ENCODE data around the gene GPR39.

GPR39 gene

GRCh38 chr2:132465917-132466316 is 49.3 kb downstream of the GPR39 start:
- Histone ChIP-seq H3K27me3 (ENCODE audit: insufficient read depth, low read depth) (no peaks in the 10 kb centered on the region), H3K36me3 (ENCODE audit: insufficient read depth) (no peaks in the 10 kb centered on the region), H3K4me3 (IDR thresholded peaks at IDR 0.05; ENCODE audit: insufficient read depth, low read depth, low read length) (no peak overlapping the region), H3K9ac (no peak overlapping the region), H3K79me2 (ENCODE audit: insufficient read depth, low read depth) (no peaks in the 10 kb centered on the region), H4K20me1 (ENCODE audit: insufficient read depth) (no peaks in the 10 kb centered on the region), H2AFZ (ENCODE audit: low read depth) (no peak overlapping the region), H3K4me2 (no peak overlapping the region), H3K27ac (no peak overlapping the region), H3K4me1 (ENCODE audit: low read depth, poor library complexity, severe bottlenecking) (no peaks in the 10 kb centered on the region)
- TF ChIP-seq, protein P1, sequence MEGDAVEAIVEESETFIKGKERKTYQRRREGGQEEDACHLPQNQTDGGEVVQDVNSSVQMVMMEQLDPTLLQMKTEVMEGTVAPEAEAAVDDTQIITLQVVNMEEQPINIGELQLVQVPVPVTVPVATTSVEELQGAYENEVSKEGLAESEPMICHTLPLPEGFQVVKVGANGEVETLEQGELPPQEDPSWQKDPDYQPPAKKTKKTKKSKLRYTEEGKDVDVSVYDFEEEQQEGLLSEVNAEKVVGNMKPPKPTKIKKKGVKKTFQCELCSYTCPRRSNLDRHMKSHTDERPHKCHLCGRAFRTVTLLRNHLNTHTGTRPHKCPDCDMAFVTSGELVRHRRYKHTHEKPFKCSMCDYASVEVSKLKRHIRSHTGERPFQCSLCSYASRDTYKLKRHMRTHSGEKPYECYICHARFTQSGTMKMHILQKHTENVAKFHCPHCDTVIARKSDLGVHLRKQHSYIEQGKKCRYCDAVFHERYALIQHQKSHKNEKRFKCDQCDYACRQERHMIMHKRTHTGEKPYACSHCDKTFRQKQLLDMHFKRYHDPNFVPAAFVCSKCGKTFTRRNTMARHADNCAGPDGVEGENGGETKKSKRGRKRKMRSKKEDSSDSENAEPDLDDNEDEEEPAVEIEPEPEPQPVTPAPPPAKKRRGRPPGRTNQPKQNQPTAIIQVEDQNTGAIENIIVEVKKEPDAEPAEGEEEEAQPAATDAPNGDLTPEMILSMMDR (conservative IDR thresholded peaks at IDR 0.05; ENCODE audit: low read depth, low read length), result no peak

DNA sequence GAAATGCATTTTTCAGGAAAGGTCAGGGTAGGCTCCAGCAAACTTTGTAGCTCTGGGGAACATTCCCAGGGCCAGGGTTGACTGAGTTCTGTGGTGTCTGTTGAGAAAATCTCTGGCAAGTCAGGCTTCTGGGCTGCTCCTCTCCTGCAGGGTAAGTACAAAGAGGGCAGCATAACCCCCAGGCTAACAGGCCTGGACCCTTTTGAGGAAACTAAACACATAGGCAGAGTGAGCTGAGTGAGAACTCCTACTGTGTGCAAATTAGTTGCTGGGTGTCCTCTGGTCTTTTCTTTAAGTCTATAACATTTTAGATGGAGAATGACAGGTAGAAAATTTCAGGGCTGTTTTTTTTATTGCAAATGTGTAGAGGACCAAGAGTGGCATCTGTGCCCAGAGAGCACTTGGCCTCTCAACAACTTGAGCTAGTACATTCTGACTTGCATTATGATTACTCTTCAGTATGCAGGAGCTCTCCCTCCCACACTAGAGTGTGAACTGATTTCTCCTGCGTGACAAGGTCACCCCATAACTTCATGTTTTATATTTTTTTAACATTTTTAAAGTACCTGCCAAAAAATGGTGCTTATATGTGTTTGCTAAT is 49.9 kb downstream of the GPR39 start:
- H3K27me3 ChIP-seq (ENCODE audit: insufficient read depth, low read depth), result no peaks in the 10 kb centered on the region
- no peaks in the 10 kb centered on the region for H3K79me2 ChIP-seq (ENCODE audit: insufficient read depth, low read depth)
- H3K9ac ChIP-seq, result no peak overlapping the region
- H2AFZ ChIP-seq (ENCODE audit: low read depth), result no peak overlapping the region
- no peak overlapping the region for H3K4me2 ChIP-seq
- TF ChIP-seq, protein P1 (conservative IDR thresholded peaks at IDR 0.05; ENCODE audit: low read depth, low read length), result no peak
- H3K4me1 ChIP-seq (ENCODE audit: low read depth, poor library complexity, severe bottlenecking), result no peaks in the 10 kb centered on the region
- H3K27ac ChIP-seq, result no peak overlapping the region
- no peaks in the 10 kb centered on the region for H3K36me3 ChIP-seq (ENCODE audit: insufficient read depth)
- H4K20me1 ChIP-seq (ENCODE audit: insufficient read depth), result no peaks in the 10 kb centered on the region
- H3K4me3 ChIP-seq (IDR thresholded peaks at IDR 0.05; ENCODE audit: insufficient read depth, low read depth, low read length), result no peak overlapping the region

DNA sequence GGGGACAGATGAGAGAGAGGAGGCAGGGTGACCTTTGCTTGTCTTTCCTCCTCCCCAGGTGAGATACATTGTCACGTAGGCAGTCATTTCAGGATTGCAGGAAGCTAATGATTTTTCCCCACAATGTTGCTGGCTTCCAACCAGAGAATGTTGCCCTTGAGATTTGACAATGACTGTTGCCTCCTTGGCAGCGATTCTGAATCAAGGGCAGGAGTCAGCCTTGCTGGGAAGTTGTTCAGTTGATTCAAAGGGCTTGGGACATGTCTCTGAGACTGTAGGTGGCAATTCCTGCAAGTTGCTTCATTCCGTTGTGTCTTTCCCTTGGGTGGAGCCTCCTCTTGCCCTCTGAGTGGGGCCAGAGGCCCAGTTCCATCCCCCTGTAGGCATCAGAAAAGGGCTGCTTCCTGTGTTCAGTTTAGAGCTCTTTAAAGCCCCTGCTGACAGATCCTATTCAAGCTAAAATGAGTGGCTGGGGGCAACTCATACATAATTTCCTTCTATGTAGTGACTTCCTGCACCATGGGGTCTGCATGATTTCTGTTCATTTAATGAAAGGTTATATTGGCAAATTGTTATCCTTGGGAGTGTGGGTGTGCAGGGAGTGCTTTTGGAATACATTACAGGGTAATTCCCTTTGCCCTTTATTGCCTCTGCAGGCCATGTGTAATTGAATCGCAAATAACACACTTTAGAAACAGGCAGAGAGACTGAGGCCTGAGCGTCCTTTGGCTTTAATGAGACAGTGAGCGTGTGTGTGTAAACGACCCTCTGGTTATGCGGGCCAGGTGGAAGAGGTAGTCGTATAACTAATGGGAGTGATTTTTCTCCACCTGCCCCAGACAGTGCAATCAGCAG is 52.4 kb downstream of the GPR39 start:
- Histone ChIP-seq H3K27ac (no peak overlapping the region), H3K79me2 (ENCODE audit: insufficient read depth, low read depth) (no peaks in the 10 kb centered on the region), H3K4me1 (ENCODE audit: low read depth, poor library complexity, severe bottlenecking) (no peaks in the 10 kb centered on the region), H4K20me1 (ENCODE audit: insufficient read depth) (no peaks in the 10 kb centered on the region), H3K27me3 (ENCODE audit: insufficient read depth, low read depth) (no peaks in the 10 kb centered on the region), H3K4me3 (IDR thresholded peaks at IDR 0.05; ENCODE audit: insufficient read depth, low read depth, low read length) (no peak overlapping the region), H2AFZ (ENCODE audit: low read depth) (no peak overlapping the region), H3K9ac (no peak overlapping the region), H3K4me2 (no peak overlapping the region), H3K36me3 (ENCODE audit: insufficient read depth) (no peaks in the 10 kb centered on the region)
- TF ChIP-seq, protein P1 (conservative IDR thresholded peaks at IDR 0.05; ENCODE audit: low read depth, low read length), result no peak

DNA sequence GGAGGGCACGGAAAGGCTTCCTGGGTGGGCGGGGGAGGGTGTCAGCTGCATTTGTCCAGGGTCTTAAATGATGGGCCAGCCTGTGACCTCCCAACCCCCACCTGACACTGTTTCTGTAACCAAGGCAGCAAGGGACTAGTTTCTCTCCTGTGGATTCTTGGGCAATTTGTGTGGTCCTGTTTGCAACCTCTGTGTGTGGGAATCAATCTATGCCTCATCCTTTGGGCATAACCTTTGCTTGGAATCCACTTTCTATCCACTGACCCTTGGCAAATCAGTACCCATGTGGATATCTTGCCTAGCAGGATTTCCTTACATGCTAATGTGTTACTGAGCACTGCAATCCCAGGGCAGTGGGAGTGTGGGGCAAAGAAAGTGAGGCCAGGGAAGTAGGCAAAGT is 54.1 kb downstream of the GPR39 start:
- no peak overlapping the region for H3K27ac ChIP-seq
- H2AFZ ChIP-seq (ENCODE audit: low read depth), result no peak overlapping the region
- no peak overlapping the region for H3K4me3 ChIP-seq (IDR thresholded peaks at IDR 0.05; ENCODE audit: insufficient read depth, low read depth, low read length)
- no peaks in the 10 kb centered on the region for H3K36me3 ChIP-seq (ENCODE audit: insufficient read depth)
- H3K27me3 ChIP-seq (ENCODE audit: insufficient read depth, low read depth), result no peaks in the 10 kb centered on the region
- H3K4me2 ChIP-seq, result no peak overlapping the region
- TF ChIP-seq, protein P1 (conservative IDR thresholded peaks at IDR 0.05; ENCODE audit: low read depth, low read length), result no peak
- no peaks in the 10 kb centered on the region for H4K20me1 ChIP-seq (ENCODE audit: insufficient read depth)
- no peaks in the 10 kb centered on the region for H3K79me2 ChIP-seq (ENCODE audit: insufficient read depth, low read depth)
- H3K9ac ChIP-seq, result no peak overlapping the region
- H3K4me1 ChIP-seq (ENCODE audit: low read depth, poor library complexity, severe bottlenecking), result no peaks in the 10 kb centered on the region
